ENCODE measurements around the gene SEMG1. TPM values are rescaled to one million over a fixed set of nuclear protein-coding genes. Genes with fewer than 3 reads are reported as not detected.

Gene SEMG1
- total and polyA plus RNA-seq, 2 donors from 2014 or later = not detected

DNA sequence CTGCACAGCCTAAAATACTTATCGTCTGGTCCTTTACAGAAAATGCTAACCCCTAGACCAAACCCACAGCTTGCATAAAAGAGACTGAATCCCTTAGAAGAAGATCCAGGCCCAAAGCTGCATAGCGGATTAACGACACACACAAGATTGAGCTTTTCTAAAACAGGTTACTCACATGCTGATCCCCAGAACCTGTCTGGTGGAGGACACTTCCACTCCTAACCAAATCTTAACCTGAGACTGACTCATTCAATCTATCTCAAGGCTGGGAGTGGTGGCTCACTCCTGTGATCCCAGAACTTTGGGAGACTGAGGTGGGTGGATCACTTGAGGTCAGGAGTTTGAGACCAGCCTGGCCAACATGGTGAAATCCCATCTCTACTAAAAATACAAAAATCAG is 50.3 kb downstream of the SEMG1 start:
- no peaks in the 10 kb centered on the region for H3K36me3 ChIP-seq (ENCODE audit: control insufficient read depth in 2 of 3, insufficient read depth in 3 of 3, low read length in 3 of 3)
- intact Hi-C loops (cut with DNase I) = no loop called here
- H3K9ac ChIP-seq (ENCODE audit: low read length in 3 of 3) = no peak overlapping the region
- FAIRE-seq (no peak), DNase-seq (no peak)
- H3K4me1 ChIP-seq (ENCODE audit: control insufficient read depth in 2 of 3, insufficient read depth in 2 of 3, low read depth in 1 of 3, low read length in 3 of 3) = no peaks in the 10 kb centered on the region
- TF ChIP-seq CTCF (IDR thresholded peaks at IDR 0.05; ENCODE audit: borderline replicate concordance, extremely low read depth, insufficient read depth) = no peak
- no peak overlapping the region for H3K27ac ChIP-seq (ENCODE audit: low read depth in 2 of 2, low read length in 2 of 2)
- H3K9me3 ChIP-seq (ENCODE audit: control insufficient read depth in 2 of 3, insufficient read depth in 1 of 3, low read length in 3 of 3) = no peaks in the 10 kb centered on the region
- H3K4me3 ChIP-seq (ENCODE audit: low read length in 3 of 3) = no peak overlapping the region
- H3K27me3 ChIP-seq (ENCODE audit: control insufficient read depth, insufficient read depth, low read length) = no peaks in the 10 kb centered on the region

DNA sequence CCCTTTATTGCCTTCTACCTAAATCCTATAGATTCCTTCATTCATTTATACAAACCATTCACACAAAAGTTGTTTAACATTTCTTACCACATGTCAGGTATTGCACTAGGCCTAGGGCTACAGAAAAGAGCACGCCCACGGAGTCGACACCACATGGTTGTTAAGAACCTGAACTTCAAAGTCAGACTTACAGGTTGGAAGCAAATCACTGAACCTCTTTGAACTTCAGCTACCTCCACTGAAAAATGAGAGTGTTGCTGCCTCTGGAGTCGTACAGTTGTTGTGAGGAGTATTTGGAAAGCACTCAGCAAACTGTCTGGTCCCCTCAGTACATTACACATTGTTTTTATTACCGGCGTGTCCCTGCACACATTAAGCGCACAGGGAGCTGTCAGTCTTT is 50.9 kb downstream of the SEMG1 start:
- Histone ChIP-seq H3K4me3 (ENCODE audit: low read length in 3 of 3) (no peak overlapping the region), H3K27ac (ENCODE audit: low read depth in 2 of 2, low read length in 2 of 2) (no peak overlapping the region), H3K9ac (ENCODE audit: low read length in 3 of 3) (no peak overlapping the region), H3K9me3 (ENCODE audit: control insufficient read depth in 2 of 3, insufficient read depth in 1 of 3, low read length in 3 of 3) (no peaks in the 10 kb centered on the region), H3K4me1 (ENCODE audit: control insufficient read depth in 2 of 3, insufficient read depth in 2 of 3, low read depth in 1 of 3, low read length in 3 of 3) (no peaks in the 10 kb centered on the region), H3K27me3 (ENCODE audit: control insufficient read depth, insufficient read depth, low read length) (no peaks in the 10 kb centered on the region), H3K36me3 (ENCODE audit: control insufficient read depth in 2 of 3, insufficient read depth in 3 of 3, low read length in 3 of 3) (no peaks in the 10 kb centered on the region)
- no peak for TF ChIP-seq CTCF (IDR thresholded peaks at IDR 0.05; ENCODE audit: borderline replicate concordance, extremely low read depth, insufficient read depth)
- intact Hi-C loops (cut with DNase I) = no loop called here
- FAIRE-seq (no peak), DNase-seq (peak in 1 of 5 donors; percentile 16)

- H3K27me3 ChIP-seq (ENCODE audit: control insufficient read depth, insufficient read depth, low read length) = no peaks in the 10 kb centered on the region
- no peaks in the 10 kb centered on the region for H3K36me3 ChIP-seq (ENCODE audit: control insufficient read depth in 2 of 3, insufficient read depth in 3 of 3, low read length in 3 of 3)
- H3K4me1 ChIP-seq (ENCODE audit: control insufficient read depth in 2 of 3, insufficient read depth in 2 of 3, low read depth in 1 of 3, low read length in 3 of 3) = no peaks in the 10 kb centered on the region
- intact Hi-C loops (cut with DNase I) = no loop called here
- FAIRE-seq (no peak), DNase-seq (no peak)
- H3K9me3 ChIP-seq (ENCODE audit: control insufficient read depth in 2 of 3, insufficient read depth in 1 of 3, low read length in 3 of 3) = no peaks in the 10 kb centered on the region
- no peak overlapping the region for H3K27ac ChIP-seq (ENCODE audit: low read depth in 2 of 2, low read length in 2 of 2)
- no peak for TF ChIP-seq CTCF (IDR thresholded peaks at IDR 0.05; ENCODE audit: borderline replicate concordance, extremely low read depth, insufficient read depth)
- H3K4me3 ChIP-seq (ENCODE audit: low read length in 3 of 3) = no peak overlapping the region
- no peak overlapping the region for H3K9ac ChIP-seq (ENCODE audit: low read length in 3 of 3)
Measured at GRCh38 chr20:45258259-45258658, 51.4 kb downstream of the SEMG1 start.

DNA sequence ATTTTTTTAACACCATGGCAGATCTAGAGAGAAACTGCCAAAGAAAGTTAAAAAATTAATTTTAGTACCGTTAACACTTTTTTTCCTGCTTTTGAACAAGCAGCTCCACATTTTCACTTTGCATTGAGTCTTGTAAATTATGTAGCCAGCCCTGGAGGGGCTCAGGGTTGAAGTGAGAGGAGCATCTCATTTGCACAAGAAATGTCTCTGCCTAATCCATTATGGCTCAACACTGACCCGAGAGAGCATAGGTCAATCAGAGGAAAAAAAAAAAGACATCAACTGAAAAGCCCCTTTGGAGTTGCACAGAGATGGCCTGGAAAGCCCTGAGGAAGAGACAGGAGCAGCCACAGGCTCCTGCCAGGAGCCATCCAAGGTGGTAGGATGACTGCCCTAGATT is 51.8 kb downstream of the SEMG1 start:
- FAIRE-seq = no peak
- intact Hi-C loops (cut with DNase I) = no loop called here
- DNase-seq = no peak
- H3K4me1 ChIP-seq (ENCODE audit: control insufficient read depth in 2 of 3, insufficient read depth in 2 of 3, low read depth in 1 of 3, low read length in 3 of 3) = no peaks in the 10 kb centered on the region
- no peak for TF ChIP-seq CTCF (IDR thresholded peaks at IDR 0.05; ENCODE audit: borderline replicate concordance, extremely low read depth, insufficient read depth)
- H3K9me3 ChIP-seq (ENCODE audit: control insufficient read depth in 2 of 3, insufficient read depth in 1 of 3, low read length in 3 of 3) = no peaks in the 10 kb centered on the region
- H3K9ac ChIP-seq (ENCODE audit: low read length in 3 of 3) = no peak overlapping the region
- no peak overlapping the region for H3K4me3 ChIP-seq (ENCODE audit: low read length in 3 of 3)
- H3K36me3 ChIP-seq (ENCODE audit: control insufficient read depth in 2 of 3, insufficient read depth in 3 of 3, low read length in 3 of 3) = no peaks in the 10 kb centered on the region
- H3K27ac ChIP-seq (ENCODE audit: low read depth in 2 of 2, low read length in 2 of 2) = no peak overlapping the region
- H3K27me3 ChIP-seq (ENCODE audit: control insufficient read depth, insufficient read depth, low read length) = no peaks in the 10 kb centered on the region
